ENCODE measurements around the gene RIBC2. TPM values are rescaled to one million over a fixed set of nuclear protein-coding genes. Genes with fewer than 3 reads are reported as not detected.

RIBC2 gene
- total RNA-seq, 2 experiments from 2014 or later: 0.78 TPM; not detected in 1

DNA sequence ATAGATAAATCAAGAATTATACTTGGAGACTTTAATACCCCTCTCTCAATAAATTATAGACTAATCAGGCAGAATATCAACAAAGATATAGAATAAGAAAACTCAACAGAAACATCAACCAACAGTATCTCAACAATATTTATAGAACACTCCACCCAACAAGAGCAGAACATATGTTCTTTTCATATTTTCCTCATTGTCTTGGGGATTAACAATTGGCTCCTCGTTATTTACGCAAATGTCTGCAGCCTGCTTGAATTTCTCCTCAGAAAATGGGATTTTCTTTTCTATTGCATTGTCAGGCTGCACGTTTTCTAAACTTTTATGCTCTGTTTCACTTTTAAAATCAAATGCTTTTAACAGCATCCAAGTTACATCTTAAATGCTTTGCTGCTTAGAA, 52.1 kb downstream of the RIBC2 start:
- no peaks in the 10 kb centered on the region for H3K4me1 ChIP-seq (ENCODE audit: insufficient read depth, low read length, poor library complexity, severe bottlenecking)
- H3K79me2 ChIP-seq (ENCODE audit: insufficient read depth, low read depth, low read length): no peaks in the 10 kb centered on the region
- BruUV-seq (replicated peaks): no TSS peak
- TF ChIP-seq, protein P1, sequence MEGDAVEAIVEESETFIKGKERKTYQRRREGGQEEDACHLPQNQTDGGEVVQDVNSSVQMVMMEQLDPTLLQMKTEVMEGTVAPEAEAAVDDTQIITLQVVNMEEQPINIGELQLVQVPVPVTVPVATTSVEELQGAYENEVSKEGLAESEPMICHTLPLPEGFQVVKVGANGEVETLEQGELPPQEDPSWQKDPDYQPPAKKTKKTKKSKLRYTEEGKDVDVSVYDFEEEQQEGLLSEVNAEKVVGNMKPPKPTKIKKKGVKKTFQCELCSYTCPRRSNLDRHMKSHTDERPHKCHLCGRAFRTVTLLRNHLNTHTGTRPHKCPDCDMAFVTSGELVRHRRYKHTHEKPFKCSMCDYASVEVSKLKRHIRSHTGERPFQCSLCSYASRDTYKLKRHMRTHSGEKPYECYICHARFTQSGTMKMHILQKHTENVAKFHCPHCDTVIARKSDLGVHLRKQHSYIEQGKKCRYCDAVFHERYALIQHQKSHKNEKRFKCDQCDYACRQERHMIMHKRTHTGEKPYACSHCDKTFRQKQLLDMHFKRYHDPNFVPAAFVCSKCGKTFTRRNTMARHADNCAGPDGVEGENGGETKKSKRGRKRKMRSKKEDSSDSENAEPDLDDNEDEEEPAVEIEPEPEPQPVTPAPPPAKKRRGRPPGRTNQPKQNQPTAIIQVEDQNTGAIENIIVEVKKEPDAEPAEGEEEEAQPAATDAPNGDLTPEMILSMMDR (conservative IDR thresholded peaks at IDR 0.05; ENCODE audit: low read length): no peak
- TF ChIP-seq EZH2phosphoT487 (IDR thresholded peaks at IDR 0.05; ENCODE audit: borderline replicate concordance, low read depth, low read length): no peak
- H2AFZ ChIP-seq (ENCODE audit: low read length): no peak overlapping the region
- H3K27ac ChIP-seq (ENCODE audit: low read depth, low read length, poor library complexity, severe bottlenecking): no peak overlapping the region
- H4K20me1 ChIP-seq (ENCODE audit: insufficient read depth, low read length): no peaks in the 10 kb centered on the region
- CTCF ChIA-PET (ENCODE audit: unreplicated experiment): no interaction called here
- DNase-seq (ENCODE audit: low spot score): no peak
- no peaks in the 10 kb centered on the region for H3K9me2 ChIP-seq (ENCODE audit: insufficient read depth, low read length)
- POLR2A ChIA-PET: no interaction called here
- H3K9me3 ChIP-seq (ENCODE audit: low read length): no peaks in the 10 kb centered on the region
- no peaks in the 10 kb centered on the region for H3K36me3 ChIP-seq (ENCODE audit: insufficient read depth, low read length)
- no peak overlapping the region for H3K4me3 ChIP-seq (ENCODE audit: low read depth, low read length, poor library complexity, severe bottlenecking)
- H3K4me2 ChIP-seq (ENCODE audit: low read length): no peak overlapping the region
- intact Hi-C loops (cut with micrococcal nuclease; ENCODE audit: unreplicated experiment): no loop called here

DNA sequence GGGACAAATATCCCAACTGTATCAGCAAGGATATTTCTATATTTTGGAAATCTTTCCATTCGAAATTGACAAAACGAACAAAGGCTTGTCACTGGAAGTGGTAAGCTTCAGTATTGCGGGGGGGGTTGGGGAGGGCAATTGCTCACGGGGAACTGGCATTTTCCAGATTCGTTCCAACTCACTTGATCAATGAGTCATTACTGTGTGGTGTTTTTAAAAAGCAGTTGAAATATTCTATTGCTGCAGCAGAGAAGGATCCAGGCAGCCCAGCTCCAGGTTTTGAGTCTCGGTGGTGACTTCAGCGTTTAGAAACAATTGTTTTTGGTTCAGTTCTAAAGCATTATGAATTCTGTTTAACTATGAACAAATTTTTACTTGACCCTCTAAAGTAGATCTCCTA, 55.4 kb downstream of the RIBC2 start:
- Histone ChIP-seq H3K79me2 (ENCODE audit: insufficient read depth, low read depth, low read length) (no peaks in the 10 kb centered on the region), H3K9me3 (ENCODE audit: low read length) (no peaks in the 10 kb centered on the region), H3K4me1 (ENCODE audit: insufficient read depth, low read length, poor library complexity, severe bottlenecking) (no peaks in the 10 kb centered on the region), H3K4me2 (ENCODE audit: low read length) (no peak overlapping the region), H3K27ac (ENCODE audit: low read depth, low read length, poor library complexity, severe bottlenecking) (no peak overlapping the region), H4K20me1 (ENCODE audit: insufficient read depth, low read length) (no peaks in the 10 kb centered on the region), H3K4me3 (ENCODE audit: low read depth, low read length, poor library complexity, severe bottlenecking) (no peak overlapping the region), H3K36me3 (ENCODE audit: insufficient read depth, low read length) (no peaks in the 10 kb centered on the region), H3K9me2 (ENCODE audit: insufficient read depth, low read length) (no peaks in the 10 kb centered on the region), H2AFZ (ENCODE audit: low read length) (no peak overlapping the region)
- TF ChIP-seq, protein P1 (conservative IDR thresholded peaks at IDR 0.05; ENCODE audit: low read length): no peak
- TF ChIP-seq EZH2phosphoT487 (IDR thresholded peaks at IDR 0.05; ENCODE audit: borderline replicate concordance, low read depth, low read length): no peak
- no TSS peak for BruUV-seq (replicated peaks)
- ChIA-PET CTCF (ENCODE audit: unreplicated experiment) (no interaction called here), POLR2A (no interaction called here)
- no peak for DNase-seq (ENCODE audit: low spot score)
- intact Hi-C loops (cut with micrococcal nuclease; ENCODE audit: unreplicated experiment): no loop called here

DNA sequence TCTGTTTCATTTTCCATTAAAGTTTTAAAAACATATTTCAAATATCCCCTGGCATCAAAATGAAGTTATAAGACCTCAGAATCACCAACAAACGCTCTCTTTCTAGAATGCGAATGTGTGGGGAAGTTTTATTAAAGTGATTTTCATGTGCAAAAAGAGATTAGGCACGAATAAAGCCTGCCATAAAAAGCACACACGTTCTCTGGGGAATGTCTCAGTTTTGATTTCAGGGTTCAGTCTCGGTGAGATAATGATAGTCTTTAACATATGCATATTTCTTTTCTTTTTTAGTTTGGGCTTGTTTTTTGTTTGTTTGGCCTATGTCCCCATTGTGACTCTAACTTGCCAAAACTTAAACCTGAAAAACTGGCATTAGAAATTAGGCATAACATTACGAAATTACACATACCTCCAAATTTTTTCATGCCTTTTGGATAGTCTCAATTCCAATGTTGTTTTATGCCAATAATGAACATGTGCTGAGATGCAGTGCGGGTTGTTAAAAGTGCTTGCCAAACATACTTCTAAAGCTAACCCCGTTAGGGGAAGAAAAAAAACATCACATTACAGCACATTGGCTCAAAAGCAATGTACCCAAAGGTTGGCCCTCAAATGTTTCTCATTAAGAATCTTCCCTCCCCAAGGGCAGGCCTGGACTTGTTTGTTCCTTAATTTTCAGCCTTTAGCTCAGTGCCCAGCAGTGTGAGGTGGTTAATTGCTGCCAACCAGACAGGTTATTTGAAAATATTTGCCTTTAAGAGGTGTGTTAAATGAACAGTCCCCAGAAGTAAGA, 56.0 kb downstream of the RIBC2 start:
- no peaks in the 10 kb centered on the region for H3K79me2 ChIP-seq (ENCODE audit: insufficient read depth, low read depth, low read length)
- no peak overlapping the region for H3K27ac ChIP-seq (ENCODE audit: low read depth, low read length, poor library complexity, severe bottlenecking)
- ChIA-PET CTCF (ENCODE audit: unreplicated experiment) (no interaction called here), POLR2A (no interaction called here)
- no peak overlapping the region for H3K4me3 ChIP-seq (ENCODE audit: low read depth, low read length, poor library complexity, severe bottlenecking)
- H3K4me1 ChIP-seq (ENCODE audit: insufficient read depth, low read length, poor library complexity, severe bottlenecking): no peaks in the 10 kb centered on the region
- no peak for DNase-seq (ENCODE audit: low spot score)
- H3K36me3 ChIP-seq (ENCODE audit: insufficient read depth, low read length): no peaks in the 10 kb centered on the region
- no peak overlapping the region for H3K4me2 ChIP-seq (ENCODE audit: low read length)
- no peaks in the 10 kb centered on the region for H3K9me3 ChIP-seq (ENCODE audit: low read length)
- no peaks in the 10 kb centered on the region for H4K20me1 ChIP-seq (ENCODE audit: insufficient read depth, low read length)
- H3K9me2 ChIP-seq (ENCODE audit: insufficient read depth, low read length): no peaks in the 10 kb centered on the region
- no peak for TF ChIP-seq EZH2phosphoT487 (IDR thresholded peaks at IDR 0.05; ENCODE audit: borderline replicate concordance, low read depth, low read length)
- TF ChIP-seq, protein P1 (conservative IDR thresholded peaks at IDR 0.05; ENCODE audit: low read length): no peak
- H2AFZ ChIP-seq (ENCODE audit: low read length): no peak overlapping the region
- intact Hi-C loops (cut with micrococcal nuclease; ENCODE audit: unreplicated experiment): no loop called here
- no TSS peak for BruUV-seq (replicated peaks)
